Fibroblast of villous mesenchyme (primary cell): ENCODE measurements around the gene HEPACAM2. TPM values are rescaled to one million over a fixed set of nuclear protein-coding genes. Genes with fewer than 3 reads are reported as not detected.
A peak's percentile ranks its signal among the peaks of the same experiment; 100 is the strongest.

Experiments
- DNase-seq: peaks from one replicate; pipeline ENCODE4 v3.0.0-alpha.2; 2010; ENCODE audit warnings: low read depth
- H3K4me3 ChIP-seq: 2 replicates; pipeline ENCODE4 v1.5.1; 2011; ENCODE audit warnings: low read depth, mild to moderate bottlenecking, low read length
- total RNA-seq: library from RNA; depleted of rRNA; stranded (reverse); fragments of >200 nt; gene quantifications from 2 replicates; pipeline ENCODE4 v1.2.3, GENCODE V29; 2012
- TF ChIP-seq, protein P1 (sequence below): IDR thresholded peaks from 2 replicates; pipeline ENCODE4 v1.5.1; 2012; ENCODE audit warnings: low read depth, mild to moderate bottlenecking, low read length; ENCODE audit not compliant: insufficient read depth

HEPACAM2 gene
- total RNA-seq, 1 donor, result not detected

DNA sequence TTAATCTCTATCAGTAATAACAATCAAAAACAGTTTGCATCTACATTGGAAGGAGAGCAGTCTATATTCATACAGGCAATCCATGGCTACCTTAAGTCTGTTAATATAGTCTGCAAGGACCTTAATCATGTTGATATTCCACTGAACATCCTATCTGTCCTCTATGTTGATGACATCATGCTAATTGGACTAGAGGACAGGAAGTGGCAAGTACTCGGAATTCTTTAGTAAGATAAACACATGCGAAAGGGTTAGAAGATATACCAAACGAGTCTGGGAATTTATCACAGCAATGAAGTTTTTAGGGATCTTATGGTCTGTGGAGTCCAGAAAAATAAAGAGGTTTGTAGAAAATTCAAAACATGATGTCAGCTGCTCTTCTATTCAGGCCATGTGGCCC lies 66.8 kb downstream of the HEPACAM2 start:
- no peak overlapping the region for H3K4me3 ChIP-seq
- peak; percentile 24 for DNase-seq
- TF ChIP-seq, protein P1, sequence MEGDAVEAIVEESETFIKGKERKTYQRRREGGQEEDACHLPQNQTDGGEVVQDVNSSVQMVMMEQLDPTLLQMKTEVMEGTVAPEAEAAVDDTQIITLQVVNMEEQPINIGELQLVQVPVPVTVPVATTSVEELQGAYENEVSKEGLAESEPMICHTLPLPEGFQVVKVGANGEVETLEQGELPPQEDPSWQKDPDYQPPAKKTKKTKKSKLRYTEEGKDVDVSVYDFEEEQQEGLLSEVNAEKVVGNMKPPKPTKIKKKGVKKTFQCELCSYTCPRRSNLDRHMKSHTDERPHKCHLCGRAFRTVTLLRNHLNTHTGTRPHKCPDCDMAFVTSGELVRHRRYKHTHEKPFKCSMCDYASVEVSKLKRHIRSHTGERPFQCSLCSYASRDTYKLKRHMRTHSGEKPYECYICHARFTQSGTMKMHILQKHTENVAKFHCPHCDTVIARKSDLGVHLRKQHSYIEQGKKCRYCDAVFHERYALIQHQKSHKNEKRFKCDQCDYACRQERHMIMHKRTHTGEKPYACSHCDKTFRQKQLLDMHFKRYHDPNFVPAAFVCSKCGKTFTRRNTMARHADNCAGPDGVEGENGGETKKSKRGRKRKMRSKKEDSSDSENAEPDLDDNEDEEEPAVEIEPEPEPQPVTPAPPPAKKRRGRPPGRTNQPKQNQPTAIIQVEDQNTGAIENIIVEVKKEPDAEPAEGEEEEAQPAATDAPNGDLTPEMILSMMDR, result no peak

DNA sequence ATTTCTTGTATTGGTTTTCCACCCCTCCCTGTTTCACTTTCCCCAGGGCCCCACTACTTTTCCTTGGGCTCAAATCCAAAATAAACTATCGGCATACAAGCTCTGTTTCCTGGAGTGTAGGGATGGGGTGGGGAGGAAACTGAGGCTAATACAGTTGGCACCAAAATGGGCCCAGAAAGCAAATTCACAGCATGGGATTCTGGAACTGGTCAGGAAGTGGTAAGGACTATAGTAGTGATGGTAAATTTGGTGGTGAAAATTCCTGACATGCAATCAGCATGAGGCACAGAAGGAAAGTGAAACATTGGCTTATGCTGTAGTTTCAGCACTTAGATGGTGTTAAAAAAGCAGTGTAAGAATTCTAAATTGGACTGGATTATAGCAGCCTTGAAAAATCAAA lies 69.4 kb downstream of the HEPACAM2 start:
- no peak overlapping the region for H3K4me3 ChIP-seq
- TF ChIP-seq, protein P1, result no peak
- no peak for DNase-seq

DNA sequence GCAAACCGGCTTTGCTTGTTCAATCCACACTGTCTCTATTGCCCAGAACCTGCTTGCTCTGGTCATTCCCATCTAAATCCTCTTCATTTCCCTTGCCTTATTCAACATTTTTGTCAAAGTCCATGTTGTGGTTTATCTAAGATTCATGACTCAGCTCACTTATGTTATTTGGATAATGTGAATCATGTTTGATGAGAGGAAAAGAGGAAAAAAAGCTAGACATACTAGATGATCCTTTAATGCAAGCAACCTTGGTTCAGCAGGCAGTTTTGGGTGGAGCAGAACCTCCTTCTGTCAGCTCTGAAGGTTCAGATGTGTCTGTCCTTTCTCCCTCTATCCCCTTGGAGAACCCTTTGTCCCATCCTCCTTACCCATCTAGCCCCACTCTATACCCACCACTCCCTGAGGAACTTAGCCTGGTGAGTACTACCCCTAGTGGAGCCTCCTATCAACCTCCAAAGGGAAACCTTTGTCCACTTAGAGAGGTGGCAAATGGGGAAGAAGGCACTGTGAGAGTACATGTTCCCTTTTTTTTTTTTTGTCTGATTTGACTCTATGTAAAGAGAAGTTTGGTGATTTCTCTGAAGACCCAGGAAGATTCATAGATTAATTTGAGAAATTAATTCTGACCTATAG lies 76.0 kb downstream of the HEPACAM2 start:
- TF ChIP-seq, protein P1, result no peak
- DNase-seq, result peak; percentile 4
- H3K4me3 ChIP-seq, result no peak overlapping the region

DNA sequence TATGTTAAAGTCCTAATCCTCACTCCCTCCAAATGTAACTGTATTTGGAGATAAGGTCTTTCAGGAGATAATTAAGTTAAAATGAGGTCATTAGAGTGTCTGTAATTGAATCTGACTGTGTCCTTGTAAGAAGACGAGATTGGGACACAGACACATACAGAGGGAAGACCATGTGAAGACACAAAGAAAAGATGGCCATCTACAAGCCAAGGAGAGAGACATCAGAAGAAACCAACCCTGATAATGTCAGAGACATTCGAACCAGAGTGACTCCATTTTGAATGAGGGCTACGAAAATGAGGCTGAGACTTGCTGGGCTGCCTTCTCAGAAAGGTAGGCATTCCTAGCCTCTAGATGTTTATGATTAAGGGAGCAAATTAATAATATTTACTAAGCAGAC lies 77.5 kb downstream of the HEPACAM2 start:
- no peak overlapping the region for H3K4me3 ChIP-seq
- no peak for DNase-seq

DNA sequence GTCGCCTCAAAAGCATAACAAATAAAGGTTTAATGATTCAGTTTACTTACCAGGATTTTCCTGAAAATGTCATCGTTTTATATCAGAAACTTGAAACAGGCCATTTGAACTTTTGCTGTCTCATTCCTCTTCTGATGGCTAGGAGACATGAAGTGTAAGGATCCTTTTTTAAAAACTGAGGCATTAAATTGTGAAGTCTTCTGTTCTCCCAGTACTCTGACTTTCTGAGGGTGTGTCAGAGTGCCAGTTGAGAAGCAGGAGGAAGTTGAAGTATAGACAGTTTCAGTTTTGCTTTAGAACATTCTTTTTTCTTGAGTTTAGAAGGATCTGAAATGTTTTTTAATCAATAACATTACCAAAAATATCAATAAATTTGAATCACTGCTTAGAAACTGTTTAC lies 78.1 kb downstream of the HEPACAM2 start, which contains the start of gene SAMD9L:
Gene SAMD9L, minus strand, starts transcription at position 242 of the 400 bp plus-strand sequence. CDS start 12,414 bp downstream, outside the sequence.
- DNase-seq, result peak; percentile 39
- TF ChIP-seq, protein P1, result no peak
- H3K4me3 ChIP-seq, result peak within 1 kb of the TSS; percentile 61

More for the DNA sequence above, 77.5 kb downstream of the HEPACAM2 start:
- TF ChIP-seq, protein P1, result no peak

DNA sequence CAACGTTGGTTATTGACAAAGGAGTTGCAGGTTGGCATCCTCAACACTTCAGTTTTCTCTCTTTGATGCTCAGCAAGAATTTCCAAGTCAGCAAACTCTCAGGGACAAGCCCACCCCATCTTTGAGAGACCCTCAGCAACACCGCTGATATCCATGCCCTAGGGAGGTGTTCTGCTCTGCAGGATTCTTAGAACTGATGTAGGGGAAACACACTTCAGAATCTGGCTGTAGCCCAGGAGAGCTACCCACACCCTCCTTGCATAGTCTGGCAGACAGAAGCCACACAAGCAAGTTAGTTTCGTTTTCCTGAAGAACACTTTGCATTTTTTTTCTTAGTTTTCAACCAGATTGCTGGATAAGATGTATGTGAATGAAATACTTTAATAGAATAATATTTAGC lies 78.9 kb downstream of the HEPACAM2 start:
- peak; percentile 64 for DNase-seq
- peak overlapping the region; percentile 61 for H3K4me3 ChIP-seq
- TF ChIP-seq, protein P1, result no peak
